WTC11 (cell line): ENCODE data around the gene TWF2. TPM values are rescaled to one million over a fixed set of nuclear protein-coding genes. Genes with fewer than 3 reads are reported as not detected.

Experiments used
- ATAC-seq: fragments of 200-7000 bp; cut with Tn5 transposase; 2 replicates; pipeline ENCODE4 v1.10.0; 2021; ENCODE audit warnings: mild to moderate bottlenecking, moderate library complexity
- CTCF ChIA-PET: fragments of 300-600 bp; sonication (Branson Sonifier 250); formaldehyde crosslinking; loops from one replicate; lab custom pipeline; 2021; ENCODE audit warnings: antibody characterized with exemption; lab: Charles Lee
- POLR2A ChIA-PET: fragments of 350-600 bp; sonication (Branson Sonifier 250); formaldehyde crosslinking; loops from one replicate; lab custom pipeline; 2021; ENCODE audit warnings: antibody characterized with exemption; lab: Charles Lee
- DNase-seq: peaks from one replicate; pipeline ENCODE4 v3.0.0; 2021; ENCODE audit warnings: low spot score
- H3K27ac Mint-ChIP-seq: 2 replicates; pipeline ENCODE4 v1.8.0; 2021; ENCODE audit warnings: mixed read lengths
- H3K27me3 Mint-ChIP-seq: 2 replicates; pipeline ENCODE4 v1.8.0; 2021; ENCODE audit warnings: low read depth, mild to moderate bottlenecking, moderate library complexity, mixed read lengths
- H3K36me3 Mint-ChIP-seq: 2 replicates; pipeline ENCODE4 v1.8.0; 2021; ENCODE audit warnings: mixed read lengths
- H3K4me1 Mint-ChIP-seq: 2 replicates; pipeline ENCODE4 v1.8.0; 2022; ENCODE audit warnings: mixed read lengths
- H3K4me3 Mint-ChIP-seq: 2 replicates; pipeline ENCODE4 v1.8.0; 2021; ENCODE audit warnings: mild to moderate bottlenecking, moderate library complexity, mixed read lengths
- H3K9me3 Mint-ChIP-seq: 2 replicates; pipeline ENCODE4 v1.8.0; 2021; ENCODE audit warnings: mixed read lengths
- ARID4B ChIP-seq: sonication (generic); formaldehyde crosslinking; IDR thresholded peaks from 2 replicates; pipeline ENCODE4 v1.8.0; 2023; ENCODE audit warnings: missing genetic modification reagents, mild to moderate bottlenecking, borderline replicate concordance
- CTCF ChIP-seq: fragments of 200-600 bp; IDR thresholded peaks from 2 replicates; pipeline ENCODE4 v1.8.0; 2022; ENCODE audit warnings: antibody characterized with exemption
- E2F1 ChIP-seq: sonication (generic); formaldehyde crosslinking; IDR thresholded peaks from 2 replicates; pipeline ENCODE4 v1.8.0; 2022; ENCODE audit warnings: mild to moderate bottlenecking, missing genetic modification reagents
- E2F4 ChIP-seq: sonication (generic); formaldehyde crosslinking; IDR thresholded peaks from 2 replicates; pipeline ENCODE4 v1.8.1; 2022; ENCODE audit warnings: low read depth, mild to moderate bottlenecking, moderate library complexity, missing genetic modification reagents, borderline replicate concordance
- E2F5 ChIP-seq: sonication (generic); formaldehyde crosslinking; IDR thresholded peaks from 2 replicates; pipeline ENCODE4 v1.8.1; 2022; ENCODE audit warnings: mild to moderate bottlenecking, moderate library complexity, missing genetic modification reagents
- FOXK1 ChIP-seq: sonication (generic); formaldehyde crosslinking; IDR thresholded peaks from 2 replicates; pipeline ENCODE4 v1.8.0; 2022; ENCODE audit warnings: mild to moderate bottlenecking, moderate library complexity, missing genetic modification reagents
- FOXP4 ChIP-seq: sonication (generic); formaldehyde crosslinking; IDR thresholded peaks from 2 replicates; pipeline ENCODE4 v1.8.0; 2022; ENCODE audit warnings: mild to moderate bottlenecking, missing genetic modification reagents
- HMGXB4 ChIP-seq: sonication (generic); formaldehyde crosslinking; IDR thresholded peaks from 2 replicates; pipeline ENCODE4 v1.8.1; 2023; ENCODE audit warnings: mild to moderate bottlenecking, moderate library complexity, missing genetic modification reagents
- IRF1 ChIP-seq: sonication (generic); formaldehyde crosslinking; IDR thresholded peaks from 2 replicates; pipeline ENCODE4 v1.8.0; 2023; ENCODE audit warnings: missing genetic modification reagents
- MAX ChIP-seq: sonication (generic); formaldehyde crosslinking; IDR thresholded peaks from 2 replicates; pipeline ENCODE4 v1.8.0; 2022; ENCODE audit warnings: mild to moderate bottlenecking, missing genetic modification reagents
- NFATC4 ChIP-seq: fragments of 250-450 bp; sonication (Bioruptor Pico); IDR thresholded peaks from 2 replicates; pipeline ENCODE4 v1.9.0; 2021; ENCODE audit warnings: mild to moderate bottlenecking
- SP1 ChIP-seq: sonication (generic); formaldehyde crosslinking; conservative IDR thresholded peaks from 2 replicates; pipeline ENCODE4 v1.8.1; 2022; ENCODE audit warnings: missing genetic modification reagents
- TEAD4 ChIP-seq: sonication (generic); formaldehyde crosslinking; IDR thresholded peaks from 2 replicates; pipeline ENCODE4 v1.8.0; 2022; ENCODE audit warnings: mild to moderate bottlenecking, missing genetic modification reagents
- ZNF219 ChIP-seq: sonication (generic); formaldehyde crosslinking; IDR thresholded peaks from 2 replicates; pipeline ENCODE4 v1.8.0; 2023; ENCODE audit warnings: missing genetic modification reagents, mild to moderate bottlenecking, borderline replicate concordance
- ZNF423 ChIP-seq: fragments of 250-450 bp; sonication (Bioruptor Pico); IDR thresholded peaks from 2 replicates; pipeline ENCODE4 v2.1.2; 2022; ENCODE audit warnings: mild to moderate bottlenecking, moderate library complexity
- total RNA-seq: library from RNA; stranded (reverse); gene quantifications from 3 replicates; pipeline ENCODE4 v1.2.3, GENCODE V29; 2021

TWF2 gene
- total RNA-seq, 1 experiment from 2014 or later: 71.1 TPM

GRCh38 chr3:52278510-52279069 is 39.6 kb upstream of the TWF2 start, which contains the start of gene WDR82 (continued):
- TF ChIP-seq E2F5 (CRISPR knock-in tag) (peak; percentile 71), IRF1 (no peak), E2F1 (CRISPR knock-in tag) (0 out of 2 replicates have a peak, but pooled peaks have one; percentile 66), ZNF219 (no peak), TEAD4 (CRISPR knock-in tag) (no peak), NFATC4 (no peak), FOXP4 (CRISPR knock-in tag) (0 out of 2 replicates have a peak, but pooled peaks have one; percentile 40), E2F4 (CRISPR knock-in tag) (0 out of 2 replicates have a peak, but pooled peaks have one; percentile 26), CTCF (0 out of 2 replicates have a peak, but pooled peaks have one; percentile 32), ZNF423 (CRISPR knock-in tag) (no peak), SP1 (CRISPR knock-in tag) (peak; percentile 91)

- Mint-ChIP-seq H3K27me3 (no peaks in the 10 kb centered on the region), H3K4me3 (peak overlapping the region; percentile 94), H3K9me3 (no peaks in the 10 kb centered on the region), H3K36me3 (peaks cover 26% of the 10 kb centered on the region), H3K4me1 (peaks cover 34% of the 10 kb centered on the region), H3K27ac (peak overlapping the region; percentile 100)
- peak; percentile 47; the same call in 1 of the 2 replicates for TF ChIP-seq MAX (CRISPR knock-in tag)
- peak; percentile 78; the same call in 1 of the 2 replicates for TF ChIP-seq ARID4B
- TF ChIP-seq HMGXB4 (CRISPR knock-in tag): peak; percentile 15; the same call in 1 of the 2 replicates
- TF ChIP-seq NFATC4: no peak
- TF ChIP-seq FOXK1 (CRISPR knock-in tag): 0 out of 2 replicates have a peak, but pooled peaks have one; percentile 1
- POLR2A ChIA-PET: interaction anchor here (0.6 to 3.5 kb wide), 10 partner anchors 10 to 222 kb away, joined by 3 to 26 read pairs (median 6); partner anchors contain the start of genes DUSP7, GLYCTK, PPM1M and TWF2
- CTCF ChIA-PET: interaction anchor here (0.5 to 5.0 kb wide), 24 partner anchors 10 to 296 kb away, joined by 3 to 41 read pairs (median 5); partner anchors contain the start of genes GLYCTK, POC1A, PPM1M and TWF2
- ATAC-seq (peak; percentile 35), DNase-seq (peak; percentile 61)
Observed at GRCh38 chr3:52277972-52278509, 39.1 kb upstream of the TWF2 start.
